ENCODE data around the gene HSD3B1.
"Not testable (repeated sequence)": the region's sequence is repeated elsewhere in the genome, so short reads cannot be mapped to it uniquely, and the experiment has no call there.

Gene HSD3B1

DNA sequence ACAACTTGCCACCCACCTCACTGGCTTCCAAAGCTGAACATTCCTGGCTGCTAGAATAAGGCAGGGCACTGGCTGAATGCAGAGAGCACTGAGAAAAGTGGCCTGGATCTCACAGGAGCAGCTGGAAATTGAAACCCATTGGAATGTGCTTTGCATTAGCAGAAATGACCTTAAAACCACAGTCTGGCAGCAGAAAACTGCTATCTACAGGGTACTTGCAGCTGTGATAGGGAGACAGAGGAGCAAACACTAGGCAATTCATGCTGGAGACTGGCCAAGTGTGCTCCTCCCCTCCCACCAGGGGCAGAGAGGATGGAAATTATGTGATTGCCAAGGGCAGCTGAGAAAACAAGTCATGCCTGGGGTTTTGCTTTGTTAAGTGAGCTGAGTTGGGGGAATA lies 47.2 kb downstream of the HSD3B1 start:
- FAIRE-seq = no peak

DNA sequence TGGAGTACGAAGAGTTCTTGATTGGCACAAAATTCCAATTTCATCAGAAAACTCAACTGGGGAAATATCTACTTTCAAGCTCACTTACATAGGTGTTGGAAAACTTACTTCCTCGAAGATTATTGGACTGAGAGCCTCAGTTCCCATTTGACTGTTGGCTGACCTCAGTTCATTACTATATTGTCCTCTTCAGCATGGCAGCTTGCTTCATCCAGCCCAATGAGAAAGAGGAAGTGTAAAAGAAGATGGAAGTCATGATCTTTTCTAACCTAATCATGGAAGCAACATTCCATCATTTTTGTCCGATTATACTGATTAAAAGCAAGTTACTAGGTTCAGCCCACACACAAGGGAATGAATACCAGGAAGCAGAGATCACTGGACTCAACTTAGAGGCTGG lies 49.4 kb downstream of the HSD3B1 start:
- no peak for FAIRE-seq

DNA sequence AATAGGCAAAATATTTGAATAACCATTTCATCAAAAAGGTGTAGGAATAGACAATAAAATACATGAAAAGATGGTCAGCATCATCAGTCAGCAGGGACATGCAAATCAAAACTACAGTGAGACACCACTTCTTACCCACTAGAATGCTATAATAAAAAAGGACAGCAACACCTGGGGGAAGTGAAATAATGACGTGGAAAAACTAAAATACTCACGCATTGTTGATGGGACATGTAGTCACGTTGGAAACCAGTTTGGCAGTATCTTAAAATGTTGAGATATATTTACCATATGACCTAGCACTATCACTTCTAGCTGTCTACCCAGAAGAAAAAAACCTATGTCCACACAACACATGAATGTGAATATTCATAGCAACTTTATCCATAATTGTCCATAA lies 53.4 kb downstream of the HSD3B1 start:
- FAIRE-seq = not testable (repeated sequence)

DNA sequence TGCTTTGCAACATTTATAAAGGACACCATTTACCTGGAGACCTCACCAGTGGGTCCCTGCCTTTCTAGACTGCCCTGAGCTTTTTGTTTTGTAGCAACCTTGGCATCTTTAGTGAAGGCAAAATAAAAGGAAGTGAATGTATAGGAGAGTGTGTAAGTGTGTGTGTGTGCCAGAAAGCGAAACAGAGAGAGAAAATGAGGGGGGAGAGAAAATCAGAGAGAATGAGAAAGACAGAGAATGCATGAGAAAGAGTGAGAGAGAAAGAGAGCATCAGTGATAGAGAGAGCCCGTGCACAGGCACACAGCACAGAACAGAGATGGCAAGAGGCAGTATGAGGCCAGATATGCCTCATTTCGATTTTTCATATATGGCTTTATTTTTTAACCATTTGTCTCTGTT lies 57.5 kb downstream of the HSD3B1 start:
- no peak for FAIRE-seq
